ENCODE measurements around the gene CKAP5.

Gene CKAP5

DNA sequence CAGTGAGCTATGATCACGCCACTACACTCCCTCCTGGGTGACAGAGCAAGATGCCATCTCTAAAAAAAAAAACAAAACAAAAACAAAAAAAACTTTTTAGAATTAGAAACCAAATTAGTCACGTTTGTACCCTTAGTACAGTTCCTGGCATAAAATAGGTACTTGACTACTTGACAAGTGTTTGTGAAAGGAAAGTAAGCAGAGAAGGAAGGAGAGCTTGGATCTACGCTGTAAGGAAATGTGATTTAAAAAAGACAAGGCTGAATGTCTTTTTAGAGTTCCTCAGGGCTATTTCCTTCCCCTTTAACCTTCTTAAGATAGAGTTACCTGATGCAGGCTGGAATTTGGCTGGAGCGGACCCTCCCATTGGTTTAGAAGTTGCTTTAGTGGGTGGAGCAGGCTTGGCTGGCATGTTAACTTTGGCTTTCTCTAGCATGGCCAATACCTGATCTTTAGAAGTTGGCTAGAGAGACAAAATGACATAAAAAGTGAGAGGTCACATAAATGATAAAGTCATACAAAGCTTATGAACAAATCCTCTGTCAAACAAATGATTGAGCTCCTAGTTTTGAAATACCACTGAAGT lies 76.4 kb downstream of the CKAP5 start:
- no peak for DNase-seq

DNA sequence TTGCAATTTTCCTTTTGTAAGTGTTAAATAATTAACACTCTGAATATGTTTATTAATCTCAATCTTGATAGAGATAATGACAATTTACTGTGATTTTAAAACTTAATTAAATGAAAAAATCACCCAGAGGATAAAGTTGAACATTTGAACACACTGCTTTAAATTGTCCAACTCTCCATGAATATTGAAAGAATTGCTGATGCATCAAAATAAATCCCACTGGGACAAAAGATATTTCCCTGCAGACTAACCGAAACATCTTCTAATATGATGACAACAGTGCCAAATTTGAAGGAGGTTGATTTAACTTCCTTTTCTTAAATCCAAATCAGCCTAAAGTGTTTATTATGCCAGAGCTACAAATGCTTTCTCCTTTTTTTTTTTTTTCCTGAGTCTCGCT lies 79.4 kb downstream of the CKAP5 start:
- no peak for DNase-seq

GRCh38 chr11:46762248-46762647 lies 83.8 kb downstream of the CKAP5 start:
- DNase-seq = peak in 8 of 56 donors; percentile 5 to 31 (median 14)

DNA sequence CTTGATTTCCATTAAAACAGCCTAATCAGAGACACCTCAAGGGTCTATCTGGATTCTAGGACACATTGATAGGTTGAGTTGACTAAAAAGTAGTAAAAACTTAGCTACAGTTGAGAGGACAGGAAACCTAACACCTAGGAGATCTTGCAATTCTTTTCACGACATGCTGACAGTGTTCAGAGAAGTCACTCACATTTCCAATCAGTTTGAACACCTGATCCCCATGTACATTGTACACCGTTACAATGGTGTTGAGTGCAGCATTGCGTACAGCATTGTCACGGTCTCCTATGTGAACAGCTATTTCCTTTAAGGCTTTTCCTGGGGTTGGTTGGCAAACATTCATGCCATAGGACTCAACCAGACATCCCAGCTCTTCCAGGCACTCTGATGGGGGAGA lies 84.3 kb downstream of the CKAP5 start:
- no peak for DNase-seq

DNA sequence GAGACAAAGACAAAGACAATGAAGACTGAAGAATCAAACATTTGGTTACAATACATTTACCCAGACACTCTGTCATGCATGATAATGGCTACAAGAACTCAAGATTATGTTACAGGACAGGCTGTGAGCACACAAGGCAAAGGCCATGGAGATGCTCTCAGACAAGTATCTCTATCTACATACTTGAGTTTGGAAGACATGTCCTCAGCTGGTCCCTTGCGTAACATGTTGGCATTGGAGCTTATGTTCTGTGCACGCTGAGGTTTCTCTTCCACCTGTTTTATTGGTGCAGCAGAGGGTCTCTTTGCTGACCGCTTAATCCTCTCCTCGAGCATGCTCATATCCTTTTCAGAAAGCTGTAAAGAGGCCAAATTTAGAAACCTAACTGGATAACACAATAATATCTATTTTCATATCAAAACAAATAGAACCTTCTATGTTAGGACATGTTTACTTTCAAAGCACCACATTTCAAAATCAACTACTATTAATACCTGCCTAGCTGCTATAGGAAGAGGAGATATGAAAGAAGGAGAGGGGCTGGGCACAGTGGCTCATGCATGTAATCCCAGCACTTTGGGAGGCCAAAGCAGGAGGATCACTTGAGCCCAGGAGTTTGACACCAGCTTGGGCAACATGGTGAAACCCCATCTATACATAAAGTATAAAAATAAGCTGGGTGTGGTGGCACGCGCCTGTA lies 85.5 kb downstream of the CKAP5 start:
- DNase-seq = no peak

- DNase-seq = no peak
Measured at GRCh38 chr11:46759196-46759595, 86.9 kb downstream of the CKAP5 start.

DNA sequence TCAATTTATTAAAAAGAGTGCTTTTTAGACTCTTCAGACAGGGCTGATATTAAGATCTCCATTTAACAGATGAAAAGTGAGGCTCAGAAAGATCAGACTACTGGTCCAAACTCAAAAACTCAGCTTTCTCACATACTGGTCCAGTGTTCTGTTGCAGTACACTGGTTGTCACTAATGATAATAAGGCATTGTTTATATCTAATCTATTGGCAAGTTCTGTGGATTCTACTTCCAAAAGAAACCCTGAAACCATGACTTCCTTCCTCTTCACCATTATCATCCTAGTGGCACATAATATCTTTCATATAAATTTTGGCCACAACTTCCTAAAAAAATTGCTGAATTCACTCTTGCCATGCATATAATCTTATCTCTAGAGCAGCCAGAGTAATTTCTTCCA lies 90.1 kb downstream of the CKAP5 start:
- DNase-seq = no peak

DNA sequence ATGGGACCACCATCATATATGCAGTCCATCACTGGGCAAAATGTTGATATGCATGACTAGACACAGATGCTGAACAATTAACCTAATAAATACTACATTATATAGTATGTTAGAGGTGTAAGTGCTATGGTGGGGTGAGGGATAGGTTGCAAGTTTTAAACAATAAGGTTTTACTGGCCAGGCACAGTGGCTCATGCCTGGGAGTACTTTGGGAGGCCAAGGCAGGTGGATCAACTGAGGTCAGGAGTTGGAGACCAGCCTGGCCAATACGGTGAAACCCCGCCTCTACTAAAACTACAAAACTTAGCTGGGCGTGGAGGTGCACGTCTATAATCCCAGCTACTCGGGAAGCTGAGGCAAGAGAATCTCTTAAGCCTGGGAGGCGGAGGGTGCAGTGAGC lies 98.9 kb downstream of the CKAP5 start:
- no peak for DNase-seq

DNA sequence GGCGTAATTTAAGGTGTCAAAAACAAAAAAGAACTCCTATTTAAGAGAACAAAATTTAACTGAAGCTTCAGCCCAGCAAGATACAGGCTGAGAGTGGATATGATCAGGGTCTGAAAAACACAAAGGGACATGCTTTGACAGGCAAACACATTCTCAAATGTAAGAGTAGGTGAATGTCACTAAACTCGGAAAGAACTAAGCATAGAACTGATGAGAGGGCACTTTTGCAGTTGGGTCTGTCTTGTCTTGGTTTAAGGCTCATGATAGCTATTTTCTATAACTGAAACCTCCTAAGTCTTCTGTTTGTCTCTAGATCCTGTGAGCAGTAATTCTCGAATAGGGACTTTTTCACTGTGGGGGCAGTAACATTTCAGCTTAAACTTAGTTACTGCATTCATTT lies 100.1 kb downstream of the CKAP5 start:
- no peak for DNase-seq

- DNase-seq = no peak
Measured at GRCh38 chr11:46745328-46745727, 100.8 kb downstream of the CKAP5 start.

DNA sequence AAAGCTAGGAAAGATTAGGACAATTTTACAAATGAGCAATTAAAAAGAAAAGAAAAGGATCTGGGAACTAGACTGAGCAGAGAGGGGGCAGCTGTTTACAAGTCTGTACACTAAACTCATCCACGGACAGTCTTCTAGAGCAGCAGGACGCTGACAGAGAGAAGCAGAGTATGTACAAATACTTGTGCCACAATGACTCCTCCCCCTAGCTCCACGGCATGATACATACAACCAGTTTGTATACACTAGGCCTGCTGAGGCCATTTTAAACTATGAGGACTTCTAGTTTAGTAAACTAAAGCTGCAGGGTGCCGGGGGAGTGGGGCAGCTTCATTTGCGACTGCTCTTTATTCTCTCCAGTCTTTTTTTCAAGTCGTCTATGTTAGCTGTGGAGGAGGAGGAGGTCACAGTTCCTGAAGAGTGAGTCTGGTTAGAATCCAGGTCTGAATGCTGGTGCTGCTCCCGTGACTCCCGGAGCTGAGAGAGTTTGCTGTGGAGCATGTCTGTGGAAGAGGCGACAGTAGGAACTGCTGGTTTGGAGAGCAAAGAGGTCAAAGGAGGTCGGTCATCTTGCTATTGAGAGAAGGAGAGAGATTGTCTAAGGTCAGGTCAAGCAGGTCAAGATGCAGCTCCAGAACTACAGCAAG lies 102.3 kb downstream of the CKAP5 start:
- DNase-seq = no peak

DNA sequence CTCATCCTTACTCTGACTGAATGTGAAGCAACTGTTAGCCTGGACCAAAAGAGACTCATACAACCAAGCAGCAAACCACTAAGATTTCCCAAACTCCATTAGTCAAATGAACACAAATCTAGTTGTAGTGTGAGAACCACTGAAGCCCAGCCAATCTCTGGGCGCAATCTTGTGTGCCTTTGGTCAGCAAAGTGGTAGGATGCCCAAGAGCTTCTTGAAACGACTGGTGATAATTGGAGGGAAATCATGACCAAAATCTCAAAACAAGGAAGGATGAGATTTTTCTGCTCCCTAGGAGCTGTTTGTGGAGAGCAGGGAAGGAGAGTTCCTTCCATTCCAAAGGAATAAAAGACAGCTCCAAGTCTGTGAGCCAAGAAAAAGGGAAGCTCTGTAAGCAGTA lies 103.0 kb downstream of the CKAP5 start:
- DNase-seq = no peak

- DNase-seq = no peak
Measured at GRCh38 chr11:46741600-46742484, 104.2 kb downstream of the CKAP5 start.

- no peak for DNase-seq
Measured at GRCh38 chr11:46738887-46739286, 107.2 kb downstream of the CKAP5 start.

DNA sequence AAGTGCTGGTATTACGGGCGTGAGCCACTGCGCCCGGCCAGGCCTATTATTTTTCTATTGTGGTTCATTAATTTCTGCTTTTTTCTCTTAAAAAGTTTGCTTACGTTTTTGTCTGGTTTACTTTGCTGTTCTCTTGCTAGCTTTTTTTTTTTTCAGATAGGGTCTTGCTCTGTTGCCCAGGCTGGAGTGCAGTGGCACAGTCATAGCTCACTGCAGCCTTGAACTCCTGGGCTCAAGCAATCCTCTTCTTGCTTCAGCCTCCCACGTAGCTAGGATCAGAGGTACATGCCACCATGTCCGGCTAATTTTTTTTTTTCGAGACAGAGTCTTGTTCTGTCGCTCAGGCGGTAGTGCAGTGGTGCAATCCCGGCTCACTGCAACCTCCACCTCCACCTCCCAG lies 108.4 kb downstream of the CKAP5 start:
- no peak for DNase-seq

- DNase-seq = no peak
Measured at GRCh38 chr11:46736615-46737014, 109.5 kb downstream of the CKAP5 start.

DNA sequence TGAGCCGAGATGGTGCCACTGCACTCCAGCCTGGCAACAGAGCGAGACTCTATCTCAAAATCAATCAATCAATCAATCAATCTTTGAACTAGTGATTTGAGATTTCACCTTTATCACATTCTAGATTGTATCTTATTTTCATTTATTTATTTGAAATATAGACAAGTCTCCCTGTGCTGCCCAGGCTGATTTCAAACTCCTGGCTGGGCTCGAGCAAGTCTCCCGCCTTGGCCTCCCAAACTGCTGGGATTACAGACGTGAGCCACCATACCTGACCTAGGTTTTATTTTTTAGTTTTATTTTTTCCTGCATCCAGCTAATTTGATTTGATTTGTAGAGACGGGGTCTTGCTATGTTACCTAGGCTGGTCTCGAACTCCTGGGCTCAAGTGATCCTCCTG lies 109.9 kb downstream of the CKAP5 start:
- no peak for DNase-seq

GRCh38 chr11:46733234-46733633 lies 112.8 kb downstream of the CKAP5 start:
- DNase-seq = no peak

DNA sequence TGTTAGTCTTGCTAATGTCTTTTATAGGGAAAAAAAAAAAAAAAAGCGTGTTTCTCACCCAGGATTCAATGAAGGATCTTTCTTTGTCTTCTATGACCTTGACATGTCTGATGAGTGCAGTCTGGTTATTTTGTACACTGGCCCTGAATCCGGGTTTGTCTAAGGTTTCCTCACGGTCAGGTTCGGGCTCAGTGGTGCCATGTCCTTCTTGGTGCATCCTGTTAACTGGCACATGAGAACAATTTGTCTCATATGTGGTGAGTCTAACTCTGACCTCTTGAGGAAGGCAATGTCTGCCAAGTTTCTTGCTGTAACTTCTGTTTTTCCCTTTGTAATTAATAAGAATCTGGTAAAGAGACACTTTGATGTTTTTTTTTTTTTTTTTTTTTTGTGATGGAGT lies 114.5 kb downstream of the CKAP5 start:
- no peak for DNase-seq

- DNase-seq = no peak
Measured at GRCh38 chr11:46729110-46730027, 116.7 kb downstream of the CKAP5 start.

DNA sequence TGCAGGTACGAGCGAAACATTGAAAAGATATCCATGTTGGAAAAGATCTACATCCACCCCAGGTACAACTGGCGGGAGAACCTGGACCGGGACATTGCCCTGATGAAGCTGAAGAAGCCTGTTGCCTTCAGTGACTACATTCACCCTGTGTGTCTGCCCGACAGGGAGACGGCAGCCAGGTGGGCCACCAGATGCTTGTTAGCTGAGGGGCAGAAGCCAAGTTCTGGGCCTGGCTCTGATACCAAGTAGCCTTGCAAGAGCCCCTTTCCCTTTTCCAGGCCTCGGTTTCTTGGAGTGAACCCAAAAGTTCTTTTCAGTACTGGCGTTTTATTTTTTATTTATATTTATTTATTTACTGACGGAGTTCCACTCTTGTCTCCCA lies 117.4 kb downstream of the CKAP5 start:
- no peak for DNase-seq
